GM12801 (cell line): Measurements from ENCODE around the gene DPP4.

ENCODE experiments used
- CTCF ChIP-seq: IDR thresholded peaks from one replicate; pipeline ENCODE4 v1.5.1; 2011; ENCODE audit warnings: control low read depth; ENCODE audit not compliant: insufficient read length; ENCODE audit errors: extremely low read depth

DPP4 gene

DNA sequence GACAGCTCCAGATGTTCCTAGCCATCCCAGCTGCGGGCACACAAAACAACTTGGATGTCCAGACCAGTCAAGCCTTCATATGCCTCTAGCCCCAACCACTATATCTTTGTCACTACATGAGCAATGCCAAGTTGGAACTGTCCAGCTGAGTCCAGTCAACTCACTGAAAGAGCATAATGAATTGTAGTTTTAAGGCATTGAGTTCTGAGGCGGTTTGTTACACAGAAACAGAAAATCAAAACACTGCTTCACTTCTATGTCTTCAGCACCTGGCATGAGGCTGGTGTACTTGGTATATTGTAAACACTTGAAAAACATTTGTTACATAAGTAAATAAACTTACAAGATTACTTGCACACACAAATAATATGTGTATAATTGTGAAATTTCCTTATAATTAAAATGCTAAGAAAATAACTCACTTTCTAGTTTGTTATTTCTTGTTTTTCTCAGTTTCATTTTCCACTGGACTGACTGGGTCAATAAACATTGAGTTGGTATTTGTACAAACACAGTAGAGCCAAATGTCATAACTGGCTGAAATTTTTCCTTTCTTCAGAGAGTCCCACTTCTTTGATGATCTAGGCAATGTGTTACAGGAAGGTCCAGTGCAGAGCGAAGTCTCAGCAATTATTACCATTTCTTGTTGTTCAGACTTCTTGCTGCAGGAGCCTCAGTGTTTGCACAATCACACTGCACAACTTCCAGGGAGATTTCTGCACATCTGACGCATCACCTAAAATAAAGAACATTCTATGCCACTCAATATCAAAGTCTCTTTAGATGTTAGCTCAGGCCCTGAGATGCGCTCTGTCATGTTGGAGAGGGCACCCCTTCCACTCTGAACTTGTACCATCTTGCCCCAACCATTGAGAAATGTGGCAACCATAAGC lies 38.2 kb upstream of the DPP4 start:
- no peak for TF ChIP-seq CTCF

- no peak for TF ChIP-seq CTCF
These were observed 33.4 kb upstream of the DPP4 start for GRCh38 chr2:162107361-162107901.

GRCh38 chr2:162106746-162107145 lies 32.7 kb upstream of the DPP4 start:
- no peak for TF ChIP-seq CTCF

GRCh38 chr2:162106146-162106551 lies 32.1 kb upstream of the DPP4 start:
- no peak for TF ChIP-seq CTCF

- TF ChIP-seq CTCF, result no peak
These were observed 29.5 kb upstream of the DPP4 start for GRCh38 chr2:162103443-162104009.

DNA sequence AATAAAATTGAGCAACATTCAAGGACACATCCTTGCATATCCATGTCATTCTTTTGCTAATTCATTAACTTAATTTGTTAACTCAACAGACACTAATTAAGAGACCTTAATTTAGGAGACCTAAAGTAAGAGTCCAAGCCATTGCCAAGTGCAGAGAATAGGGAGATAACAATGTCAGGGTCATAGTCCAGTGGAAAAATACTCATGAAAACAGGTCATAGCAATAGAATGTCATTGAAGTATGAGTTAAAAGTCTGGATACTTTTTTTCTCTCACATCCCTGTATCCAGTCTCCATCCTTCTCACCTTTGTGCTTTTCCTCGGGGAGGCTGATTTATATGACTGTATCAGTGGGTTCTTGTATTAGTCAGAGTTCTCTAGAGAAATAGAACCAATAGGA lies 26.6 kb upstream of the DPP4 start:
- TF ChIP-seq CTCF, result no peak

DNA sequence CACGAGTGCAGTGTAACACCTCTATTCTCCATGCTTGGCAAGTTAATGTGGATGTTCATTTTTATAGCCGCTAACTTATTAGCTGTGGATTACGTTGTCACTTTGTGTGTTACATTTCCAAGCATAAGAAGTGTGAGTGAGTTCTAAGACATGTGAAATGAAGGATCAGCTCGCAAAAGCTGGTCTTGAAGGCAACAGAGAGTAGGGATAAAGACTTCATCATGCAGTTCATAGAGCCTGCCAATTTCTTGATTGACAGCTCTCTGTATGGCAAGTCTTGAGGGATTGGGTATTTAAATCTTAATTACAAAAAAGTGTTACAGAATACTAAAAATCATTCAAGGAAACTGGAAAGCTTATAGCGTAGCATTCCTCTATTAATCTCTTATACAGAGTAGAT lies 25.8 kb upstream of the DPP4 start:
- TF ChIP-seq CTCF, result no peak
